ENCODE data around the gene CRKL. TPM values are rescaled to one million over a fixed set of nuclear protein-coding genes. Genes with fewer than 3 reads are reported as not detected.
A peak's percentile ranks its signal among the peaks of the same experiment; 100 is the strongest.

CRKL gene
- total RNA-seq, 1 experiment from 2014 or later, result 106 TPM

DNA sequence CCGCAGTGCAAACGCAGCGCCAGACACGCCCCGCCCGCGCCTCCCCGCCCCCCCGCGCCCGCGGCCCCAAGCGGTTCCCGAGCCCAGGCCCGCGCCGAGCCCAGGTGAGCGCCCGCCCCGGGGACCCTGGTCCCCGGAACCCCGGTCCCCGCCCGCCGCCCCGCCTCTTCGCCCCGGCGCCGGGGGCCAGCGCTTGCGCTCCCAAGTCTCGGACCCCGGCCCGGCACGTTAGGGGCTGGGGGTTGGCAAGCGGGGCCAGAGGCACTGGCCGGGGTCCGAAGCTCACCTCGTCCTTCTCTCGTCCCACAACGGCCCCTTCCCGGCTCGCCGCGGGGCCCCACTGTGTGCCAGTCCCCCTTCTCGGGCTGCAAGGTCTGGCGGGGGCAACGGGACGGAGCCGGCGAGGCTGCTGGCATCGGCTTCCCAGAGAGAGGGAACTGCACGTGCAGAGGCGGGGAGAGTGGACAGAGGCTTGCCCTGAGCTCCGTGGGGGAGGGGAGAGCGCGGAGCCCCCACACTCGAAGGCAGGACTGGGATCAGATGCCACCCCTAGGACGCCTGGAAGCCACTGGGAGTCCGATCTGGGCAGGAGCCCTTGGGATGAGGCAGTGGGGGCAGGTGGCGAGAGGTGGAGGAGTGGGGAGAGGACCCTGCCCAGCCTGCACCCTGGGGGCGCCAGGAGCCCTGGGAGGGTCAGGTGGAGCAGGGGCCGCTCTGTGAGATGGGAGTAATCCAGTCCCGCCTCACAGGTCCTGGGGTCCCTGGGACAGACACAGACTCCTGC, 48.1 kb downstream of the CRKL start:
- Histone ChIP-seq H3K9ac (ENCODE audit: extremely low read depth, insufficient read length, low read length) (no peak overlapping the region), H3K14ac (ENCODE audit: insufficient read depth, low read length) (no peak overlapping the region), H3K4ac (ENCODE audit: low read depth, low read length) (no peak overlapping the region), H3K4me2 (ENCODE audit: insufficient read depth, insufficient read length, low read length) (no peak overlapping the region), H3K27me3 (ENCODE audit: insufficient read depth, low read length) (peaks cover 31% of the 10 kb centered on the region; the same call in 1 of the 2 replicates), H3K23ac (ENCODE audit: insufficient read length, low read depth, low read length) (no peak overlapping the region), H3K4me1 (ENCODE audit: insufficient read depth, low read length) (no peaks in the 10 kb centered on the region; the same call in 1 of the 2 replicates), H3K23me2 (ENCODE audit: insufficient read length, low read depth, low read length, poor library complexity, severe bottlenecking) (no peaks in the 10 kb centered on the region), H3K79me2 (ENCODE audit: insufficient read depth, low read length) (no peaks in the 10 kb centered on the region), H2BK12ac (ENCODE audit: insufficient read length, low read depth, low read length) (no peak overlapping the region), H2BK5ac (ENCODE audit: insufficient read length, low read length) (no peak overlapping the region), H3K56ac (ENCODE audit: insufficient read length, low read depth, low read length) (no peak overlapping the region), H4K91ac (ENCODE audit: insufficient read length, low read depth, low read length) (no peak overlapping the region), H3K18ac (ENCODE audit: insufficient read length, low read depth, low read length) (no peak overlapping the region), H3T11ph (ENCODE audit: low read length) (no peak overlapping the region), H3K27ac (ENCODE audit: insufficient read length, low read depth, low read length) (no peak overlapping the region), H4K8ac (replicated peaks; ENCODE audit: insufficient read length, low read depth, low read length) (no peak overlapping the region), H2AK5ac (ENCODE audit: insufficient read length, low read length) (no peak overlapping the region), H2BK20ac (ENCODE audit: low read depth, low read length, poor library complexity, severe bottlenecking) (no peak overlapping the region), H2BK15ac (ENCODE audit: low read depth, low read length) (no peak overlapping the region), H2AFZ (ENCODE audit: low read length) (no peak overlapping the region), H3K79me1 (ENCODE audit: insufficient read depth, low read depth, low read length, poor library complexity, severe bottlenecking) (no peaks in the 10 kb centered on the region), H2BK120ac (ENCODE audit: low read depth, low read length, poor library complexity, severe bottlenecking) (no peak overlapping the region), H4K5ac (ENCODE audit: insufficient read length, low read depth, low read length) (no peak overlapping the region), H4K20me1 (ENCODE audit: control insufficient read depth, insufficient read depth, insufficient read length) (no peaks in the 10 kb centered on the region), H3K9me3 (ENCODE audit: control insufficient read depth, low read depth, low read length) (no peaks in the 10 kb centered on the region)
- Mint-ChIP-seq H3K27ac (no peak overlapping the region), H3K4me3 (peak overlapping the region; percentile 29 to 73; a peak in 3 of 5 replicates), H3K27me3 (ENCODE audit: low read depth) (peaks cover 84% of the 10 kb centered on the region), H3K36me3 (ENCODE audit: insufficient read depth in 1 of 3, low read depth in 3 of 3) (no peaks in the 10 kb centered on the region; a peak in 1 of 7 replicates), H3K4me1 (peaks cover 18 to 23% of the 10 kb centered on the region in 2 experiments), H3K9me3 (no peaks in the 10 kb centered on the region; a peak in 1 of 5 replicates)
- no CpG with 5 or more reads among the region's 65 CpGs for WGBS (ENCODE audit: extremely low coverage, insufficient read length, low lambda C conversion rate)
- no peak for TF ChIP-seq CTCF (conservative IDR thresholded peaks at IDR 0.05)
- DNase-seq, result no peak
